Left forelimb (tissue), 1 donor: Measurements from ENCODE around the gene ETS1.
A peak's percentile ranks its signal among the peaks of the same experiment; 100 is the strongest.

ENCODE experiments used
- DNase-seq: peaks from one replicate; pipeline ENCODE4 v3.0.0-alpha.2; 2018; ENCODE audit warnings: low spot score

Gene ETS1

DNA sequence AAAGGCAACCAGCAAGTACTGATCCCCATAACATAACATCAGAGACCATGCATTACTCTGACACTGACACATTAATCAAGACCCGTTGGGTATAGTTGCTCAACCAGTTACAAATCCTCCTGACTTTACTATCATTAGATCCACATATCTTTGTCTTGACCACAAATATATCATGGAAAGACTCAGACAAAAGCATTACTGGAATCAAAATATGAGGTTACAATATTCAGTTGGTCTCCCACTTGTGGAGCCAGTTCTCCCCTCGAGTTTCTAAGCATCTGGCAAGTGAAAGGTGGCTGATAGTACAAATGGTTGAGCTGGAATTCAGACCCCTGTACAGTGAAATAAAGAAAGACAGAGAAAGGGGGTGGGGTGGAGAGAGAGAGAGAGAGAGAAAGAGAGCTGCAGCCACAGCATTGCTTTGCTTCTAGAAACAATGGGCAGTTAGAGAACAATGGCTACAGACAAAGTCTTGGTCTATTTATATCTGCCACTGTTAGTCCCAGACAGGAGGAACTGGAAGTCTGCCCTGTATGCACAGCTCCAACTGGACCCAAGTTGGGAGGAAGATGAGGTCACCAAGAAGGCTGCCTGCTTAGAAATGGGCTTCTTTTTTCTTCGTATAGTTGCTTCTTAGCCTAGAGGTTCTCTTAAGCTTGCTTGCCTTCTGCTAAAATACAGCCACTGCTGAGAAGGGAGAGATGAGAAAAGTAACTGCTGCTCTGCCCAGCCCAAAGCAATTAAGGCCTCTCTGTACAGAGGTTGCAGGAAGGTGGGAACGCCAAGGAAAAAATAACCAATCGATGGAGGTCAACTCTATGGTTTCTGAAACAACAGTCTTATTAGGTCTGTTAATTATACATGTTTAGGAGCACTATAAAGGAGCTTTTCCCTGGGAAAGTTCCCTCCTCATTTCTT lies 85.5 kb downstream of the ETS1 start:
- DNase-seq: no peak

DNA sequence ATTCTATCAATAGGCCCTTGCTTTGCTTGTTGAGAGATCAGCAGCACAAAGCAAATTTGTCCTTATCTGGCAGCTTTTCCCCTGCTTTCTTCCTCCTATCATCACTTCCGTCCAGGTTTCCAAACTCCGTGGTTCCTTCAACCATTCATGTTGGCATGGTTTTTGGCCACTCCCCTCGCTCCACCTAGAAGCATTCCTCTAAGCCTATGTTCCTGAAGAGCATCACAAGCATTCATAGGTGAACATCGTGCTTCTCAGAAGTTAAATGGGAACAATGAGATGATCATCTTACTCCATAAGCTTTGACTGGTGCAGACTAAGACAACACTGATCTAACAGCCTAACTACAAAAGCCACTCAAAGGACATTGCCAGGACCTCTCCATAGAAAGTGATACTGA lies 86.3 kb downstream of the ETS1 start:
- no peak for DNase-seq

DNA sequence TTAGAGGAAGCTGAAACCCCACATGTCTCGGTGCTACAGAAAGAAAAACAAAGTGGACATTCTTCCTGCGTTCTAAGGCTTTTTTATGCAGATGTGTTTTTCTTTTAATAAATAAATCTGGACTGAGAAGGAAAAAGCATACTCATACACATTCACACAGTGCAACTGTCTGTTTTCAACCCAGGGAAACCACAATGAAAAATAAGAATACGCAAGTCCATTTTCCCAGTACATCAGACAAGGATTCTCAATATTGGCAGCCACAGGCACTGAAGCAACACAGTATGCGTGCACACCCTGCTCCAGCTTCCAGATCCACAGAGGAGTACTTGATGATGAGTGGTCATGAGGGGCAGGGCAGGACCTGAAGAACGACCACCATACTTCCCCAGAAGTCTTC lies 86.9 kb downstream of the ETS1 start:
- no peak for DNase-seq

DNA sequence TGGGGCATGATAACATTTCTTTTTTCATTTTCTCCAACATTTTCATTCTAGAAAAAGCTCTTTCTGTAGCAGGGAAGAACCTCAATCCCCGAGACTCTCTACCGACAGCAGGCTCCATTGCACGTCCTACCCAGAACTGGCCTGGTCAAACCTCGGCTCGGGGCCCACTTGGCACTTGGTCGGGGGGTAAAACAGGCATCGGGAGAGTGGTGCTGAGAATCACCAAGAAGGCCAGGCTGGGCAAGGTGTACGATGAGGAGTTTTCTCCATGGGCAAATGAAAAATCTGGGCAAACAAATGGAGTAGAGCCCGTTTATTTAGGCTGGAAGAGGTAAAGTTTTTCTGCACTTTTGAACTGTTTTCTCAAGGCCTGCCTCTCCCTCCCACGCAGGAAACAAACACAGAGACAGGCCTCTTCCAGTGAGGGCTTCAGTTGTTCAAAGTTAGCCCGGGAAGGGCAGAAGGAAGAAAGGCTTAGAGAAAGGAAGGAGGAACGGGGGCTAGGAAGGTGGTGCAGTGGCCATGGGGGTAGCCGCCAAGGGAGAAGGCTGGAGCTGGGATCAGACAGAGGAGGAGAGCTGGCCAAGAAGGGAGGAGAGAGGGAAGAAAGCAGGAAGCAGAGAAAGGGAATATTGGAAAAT lies 87.6 kb downstream of the ETS1 start:
- no peak for DNase-seq

DNA sequence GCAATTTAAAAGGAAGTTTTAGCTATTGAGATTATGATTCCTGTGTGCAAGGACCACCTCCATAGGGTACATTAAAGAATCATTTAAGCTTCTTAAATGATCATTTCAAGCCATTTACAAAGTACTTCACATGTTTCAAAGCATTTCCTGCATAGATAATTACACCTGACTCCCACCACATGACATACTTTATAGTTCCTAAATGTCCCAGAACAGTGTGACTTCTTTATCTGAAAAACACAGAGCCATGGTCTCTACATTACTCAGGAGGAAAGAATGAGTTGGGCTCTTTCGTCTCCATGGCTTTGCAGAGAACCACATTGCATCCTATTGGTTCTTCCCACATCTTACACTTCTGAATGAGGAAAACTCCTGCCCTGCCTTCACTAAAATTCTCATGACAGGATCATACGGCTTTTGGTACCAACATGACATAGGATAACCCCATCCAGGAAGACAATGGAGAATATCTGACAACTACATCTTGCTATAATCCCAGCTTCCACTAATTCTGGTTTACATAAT lies 88.6 kb downstream of the ETS1 start:
- DNase-seq: no peak

DNA sequence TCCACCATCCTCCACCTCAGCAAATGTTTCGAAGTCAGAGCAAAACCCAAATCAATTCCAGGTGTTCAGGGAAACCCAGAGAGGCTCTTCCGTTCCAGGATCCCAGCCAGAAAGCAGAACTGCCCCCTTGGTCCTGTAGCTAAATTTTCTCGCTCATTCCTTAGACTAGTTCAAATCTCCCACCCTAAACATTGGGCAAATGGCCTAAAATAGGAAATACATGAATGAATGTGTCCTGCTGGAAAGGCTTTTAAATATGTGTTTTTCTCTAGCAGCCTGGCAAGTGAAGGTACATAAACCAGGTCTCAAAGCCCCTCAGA lies 89.6 kb downstream of the ETS1 start:
- DNase-seq: no peak

DNA sequence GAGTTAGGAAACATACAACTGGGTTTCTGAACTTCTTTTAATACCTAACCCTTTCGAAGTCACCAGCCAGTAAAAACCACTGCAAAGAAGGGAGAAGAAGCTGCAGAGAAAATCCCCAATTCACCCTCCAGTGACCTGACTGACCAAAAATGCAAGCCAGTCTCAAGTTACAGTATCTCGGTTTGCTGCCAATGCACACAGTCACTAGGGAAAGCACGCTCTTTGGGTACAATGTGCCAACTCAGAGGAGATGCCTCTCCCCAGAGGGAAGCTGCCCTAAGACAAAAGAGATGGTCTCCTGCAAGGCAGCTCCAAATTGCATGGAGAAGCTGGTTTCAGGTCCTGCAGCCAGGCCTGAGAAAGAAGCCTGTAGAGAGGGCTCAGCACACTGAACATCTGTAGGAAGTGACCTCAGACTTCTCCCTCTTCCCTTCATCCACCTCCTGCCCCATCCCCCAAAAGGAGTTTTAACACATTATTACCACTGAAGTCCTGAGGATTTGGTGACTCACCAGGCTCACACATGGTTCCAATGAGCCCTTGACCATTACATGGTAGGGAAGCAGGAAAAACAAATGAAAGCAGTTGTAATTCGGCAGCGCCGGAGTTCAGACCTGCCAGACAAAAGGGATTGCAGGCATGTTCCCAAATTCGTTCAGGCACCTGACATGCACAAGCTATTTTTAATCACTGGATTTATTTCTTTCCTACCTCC lies 90.1 kb downstream of the ETS1 start:
- peak; percentile 82 for DNase-seq

DNA sequence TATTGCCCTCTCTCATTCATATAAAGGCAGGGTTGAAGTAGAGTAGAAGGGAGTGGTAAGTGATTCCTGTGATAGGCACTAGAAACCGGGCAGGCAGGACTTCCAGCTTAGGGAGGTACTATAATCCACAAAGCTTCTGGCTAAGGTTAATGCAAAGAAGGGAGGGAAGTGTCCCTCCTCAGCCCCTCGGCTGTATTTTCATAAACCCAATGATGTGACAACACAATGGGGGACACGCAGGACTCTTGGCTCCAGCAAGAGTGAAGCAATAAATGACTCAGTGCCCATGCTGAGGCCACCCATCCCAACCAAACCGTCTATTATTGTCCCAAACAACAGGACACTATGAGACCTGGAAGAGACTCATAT lies 90.7 kb downstream of the ETS1 start:
- no peak for DNase-seq

DNA sequence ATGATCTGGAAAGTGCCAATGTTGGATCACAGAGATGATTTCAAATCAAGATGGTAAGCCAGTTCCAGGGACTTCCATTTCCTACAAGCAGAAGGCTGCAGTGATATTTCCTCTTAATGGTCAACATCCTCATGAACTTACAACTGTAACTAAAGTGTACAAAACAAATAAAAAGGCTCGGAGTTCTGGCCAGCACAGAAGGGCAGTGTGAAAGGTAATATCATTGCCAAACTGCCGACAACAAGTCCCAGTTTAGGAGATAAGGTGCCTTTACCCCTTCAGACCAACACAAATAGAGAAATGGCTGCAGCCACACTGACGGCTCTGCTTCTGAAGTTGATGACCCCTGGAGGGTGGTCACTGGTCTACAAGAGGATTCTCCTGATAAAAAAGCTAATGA lies 91.1 kb downstream of the ETS1 start:
- DNase-seq: no peak

DNA sequence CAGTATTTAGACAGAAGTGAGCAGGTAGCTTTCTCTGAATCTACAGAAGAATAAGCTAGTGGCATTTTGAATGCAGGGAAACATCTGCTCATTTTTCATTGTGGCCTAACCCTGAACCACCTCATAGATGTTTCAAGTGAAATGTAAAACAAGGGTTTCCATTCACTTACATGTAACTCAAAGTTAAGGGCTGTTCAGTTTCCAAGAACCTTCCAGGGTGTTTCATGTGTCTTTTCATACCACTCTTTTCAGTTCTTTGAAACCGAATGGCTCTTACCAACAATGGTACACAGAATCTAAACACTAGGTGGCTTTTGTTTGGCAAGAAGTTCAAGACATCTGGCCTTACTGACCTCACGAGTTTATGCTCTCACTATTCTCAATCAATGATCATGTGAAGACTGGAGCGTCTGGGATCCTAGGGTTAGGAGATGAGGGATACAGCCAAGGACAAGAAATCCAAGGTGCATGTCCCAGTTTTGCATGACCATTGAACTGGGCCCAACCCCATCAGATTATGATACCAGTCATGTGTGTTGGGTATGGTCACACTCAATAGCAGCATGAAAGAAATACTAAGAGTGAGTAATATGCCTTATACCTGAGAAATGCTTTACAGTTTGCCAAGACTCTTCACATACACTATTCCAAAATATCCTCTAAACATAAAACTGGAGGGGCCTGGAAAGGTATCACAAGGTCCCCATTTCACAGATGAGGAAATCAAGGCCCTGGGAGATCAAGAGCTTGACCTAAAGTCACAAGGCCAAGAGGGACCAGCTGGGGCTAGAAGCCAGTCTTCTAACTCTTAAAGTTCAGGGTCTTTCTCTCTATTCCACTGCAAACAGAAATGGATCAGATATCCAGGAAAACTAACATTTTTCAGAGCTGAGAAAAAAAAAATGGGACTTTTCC lies 92.7 kb downstream of the ETS1 start:
- DNase-seq: no peak

DNA sequence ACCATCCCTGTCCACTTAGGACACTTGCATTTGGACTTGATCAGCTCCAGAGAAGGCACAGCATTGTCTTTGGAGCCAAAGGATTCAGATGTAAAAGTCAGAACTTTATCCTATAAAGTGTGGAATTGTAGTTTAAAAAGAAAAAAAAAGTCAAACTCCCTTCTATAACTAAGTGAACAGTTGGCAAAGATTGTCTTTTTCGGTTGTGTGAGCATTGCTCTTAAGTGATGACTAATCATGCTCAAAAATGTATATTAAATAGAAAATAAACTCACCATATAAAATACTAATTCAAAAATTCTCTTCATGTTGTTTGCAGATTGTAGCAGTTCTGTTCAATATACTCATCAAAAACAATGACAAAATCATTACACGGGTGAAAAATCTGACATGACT lies 93.8 kb downstream of the ETS1 start:
- DNase-seq: no peak

DNA sequence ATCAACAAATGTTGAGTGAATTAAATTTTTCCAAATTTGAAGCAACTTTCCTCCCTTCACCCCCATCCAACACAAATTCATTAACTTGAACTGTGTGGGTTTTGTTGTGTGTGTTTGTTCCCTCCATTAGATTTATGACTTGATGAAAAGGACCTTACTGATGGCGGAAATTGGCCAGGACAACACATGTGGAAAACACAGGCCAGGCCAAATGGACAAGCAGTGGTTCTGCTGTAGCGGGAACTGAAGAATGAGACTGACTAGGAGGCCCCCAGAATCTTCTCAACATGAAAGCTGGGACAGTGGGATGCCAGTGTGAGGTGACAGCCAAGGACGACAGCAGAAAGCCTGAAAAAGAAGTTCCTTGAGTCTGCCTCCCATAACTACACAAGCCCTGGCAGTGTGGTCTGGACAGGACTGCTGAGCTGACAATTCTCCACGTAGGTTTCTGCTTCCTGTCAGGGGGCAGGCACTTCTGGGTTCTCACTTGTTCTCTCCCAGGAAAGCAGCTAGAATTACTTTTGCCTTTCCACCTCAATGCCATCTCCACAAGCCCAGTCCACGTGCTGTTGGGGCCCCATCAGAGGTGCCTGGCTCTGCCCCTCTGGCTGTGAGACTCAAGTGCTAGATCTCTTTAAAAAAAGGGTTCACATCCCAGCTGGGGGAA lies 94.3 kb downstream of the ETS1 start:
- no peak for DNase-seq

DNA sequence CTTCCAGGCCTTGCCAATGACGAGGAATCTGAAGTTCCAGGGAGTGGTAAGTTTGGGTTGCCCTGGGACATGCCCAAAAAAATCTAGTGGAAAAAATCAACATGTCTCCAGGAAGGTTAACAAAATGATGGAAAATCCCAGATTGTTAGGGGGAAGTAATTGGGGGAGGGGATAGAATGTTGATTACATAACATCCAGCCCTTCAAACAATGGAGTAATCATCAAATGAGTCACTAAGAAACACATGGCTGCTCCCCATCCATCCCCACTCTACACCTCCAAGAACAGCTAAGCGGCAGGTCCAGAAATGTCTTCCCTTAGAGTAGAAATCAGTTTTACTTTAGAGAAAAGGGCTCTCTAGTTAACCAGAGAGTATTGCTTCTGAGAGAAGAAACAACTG lies 94.9 kb downstream of the ETS1 start:
- no peak for DNase-seq

DNA sequence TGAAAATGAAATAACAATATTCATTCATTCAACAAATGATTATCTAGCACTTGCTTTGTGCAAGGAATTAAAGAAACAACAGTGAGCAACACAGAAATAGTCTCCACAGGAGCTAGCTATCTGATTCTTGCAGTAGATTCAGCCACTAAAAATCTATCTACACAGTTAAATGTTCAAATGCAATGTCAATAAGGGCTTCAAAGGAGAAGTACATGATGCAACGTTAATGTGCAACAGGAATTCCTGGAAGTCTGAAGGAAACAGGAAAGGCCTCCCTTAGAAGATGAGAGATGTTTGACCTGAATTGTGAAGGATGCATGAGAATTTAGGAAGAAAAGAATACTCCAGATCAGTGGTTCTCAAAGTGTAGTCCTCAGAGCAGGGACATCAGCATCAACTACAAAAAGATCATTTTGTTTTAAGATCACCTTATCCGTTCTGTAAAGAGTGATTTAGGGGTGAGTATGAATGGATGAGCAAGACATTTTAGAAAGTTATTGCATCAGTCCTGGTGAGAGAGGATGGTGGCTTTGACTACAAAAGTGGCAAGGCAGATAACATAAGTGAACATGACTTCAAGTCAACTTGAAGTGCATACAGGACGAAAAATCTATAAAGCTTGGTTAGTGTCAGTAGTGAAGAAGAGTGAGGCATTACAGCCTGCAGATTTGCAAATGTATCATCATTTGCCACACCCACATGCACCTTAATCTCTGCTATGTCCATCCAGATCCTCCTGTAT lies 96.0 kb downstream of the ETS1 start:
- DNase-seq: no peak

DNA sequence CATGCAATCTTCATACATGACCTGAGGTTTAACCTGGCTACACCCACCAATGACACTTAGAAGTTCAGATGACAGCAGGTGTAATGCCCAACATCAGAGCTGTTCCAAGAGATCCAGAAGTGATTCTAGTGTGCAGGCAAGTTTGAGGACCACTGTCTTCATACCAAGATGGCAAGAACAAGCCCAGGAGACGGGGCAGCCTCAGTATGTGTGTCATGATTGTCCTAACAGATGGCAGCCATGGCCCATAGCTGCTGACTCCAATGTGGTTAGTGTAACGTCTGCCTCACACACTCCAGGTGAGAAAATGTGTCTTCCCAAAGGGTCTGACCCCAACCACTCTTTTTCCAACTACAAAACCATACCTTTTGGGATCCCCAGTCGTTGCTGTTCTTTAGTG lies 97.3 kb downstream of the ETS1 start:
- no peak for DNase-seq

DNA sequence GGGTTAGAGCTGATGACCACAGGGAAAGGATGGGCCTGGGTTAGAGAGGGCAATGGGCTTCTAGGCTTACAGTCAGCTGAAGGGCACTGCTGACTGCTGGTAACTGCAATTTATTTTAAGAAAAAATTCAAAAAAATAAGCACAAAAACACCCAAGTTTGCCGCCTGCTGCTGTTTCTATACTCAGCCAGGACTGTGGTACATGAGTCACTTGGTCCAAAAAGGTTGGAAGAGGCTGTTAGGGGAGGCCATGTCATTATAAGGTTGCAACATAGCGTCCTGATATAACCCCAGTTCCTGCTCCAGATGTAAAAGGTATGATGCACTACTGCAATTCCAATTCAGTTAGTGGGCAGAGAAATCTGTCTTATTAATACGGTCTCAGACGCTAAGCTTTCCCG lies 98.9 kb downstream of the ETS1 start:
- no peak for DNase-seq

DNA sequence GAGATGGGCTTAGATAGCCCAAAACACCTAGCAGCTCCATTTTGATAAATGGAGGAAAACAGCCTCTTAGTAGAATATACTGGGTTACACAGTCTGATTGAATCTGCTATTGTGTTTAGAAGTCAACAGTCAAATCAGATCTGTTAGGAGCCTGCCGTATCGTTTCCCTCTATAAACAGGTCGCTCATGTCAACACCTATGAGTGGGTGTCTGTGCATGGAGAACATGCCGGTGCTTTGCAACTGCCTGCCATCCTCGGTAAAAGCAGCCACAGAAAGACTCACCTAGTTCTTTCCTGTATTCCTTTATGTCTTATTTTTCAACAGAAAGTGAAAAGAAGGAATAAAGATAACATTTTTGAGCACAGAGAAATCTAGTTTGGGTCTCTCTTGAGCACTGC lies 99.4 kb downstream of the ETS1 start:
- DNase-seq: no peak

DNA sequence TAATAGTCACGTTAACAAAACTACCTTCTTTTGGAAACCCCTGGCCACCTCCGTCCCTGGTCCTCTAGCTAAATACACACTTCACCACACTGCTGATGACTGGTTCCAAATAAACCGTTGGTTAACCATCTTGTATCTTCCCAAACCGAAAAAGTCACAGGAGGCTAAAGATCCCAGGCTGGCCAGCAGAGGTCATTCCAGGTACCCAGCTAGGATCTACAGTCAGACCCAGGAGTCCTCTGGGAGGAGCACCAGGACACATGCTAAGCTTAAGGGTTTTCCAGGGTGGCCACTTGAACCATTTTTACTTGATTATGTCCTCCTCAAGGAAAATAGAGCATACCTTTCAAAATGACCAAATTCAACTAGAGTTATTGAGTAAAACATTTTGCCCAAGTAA lies 103.2 kb downstream of the ETS1 start:
- DNase-seq: no peak

DNA sequence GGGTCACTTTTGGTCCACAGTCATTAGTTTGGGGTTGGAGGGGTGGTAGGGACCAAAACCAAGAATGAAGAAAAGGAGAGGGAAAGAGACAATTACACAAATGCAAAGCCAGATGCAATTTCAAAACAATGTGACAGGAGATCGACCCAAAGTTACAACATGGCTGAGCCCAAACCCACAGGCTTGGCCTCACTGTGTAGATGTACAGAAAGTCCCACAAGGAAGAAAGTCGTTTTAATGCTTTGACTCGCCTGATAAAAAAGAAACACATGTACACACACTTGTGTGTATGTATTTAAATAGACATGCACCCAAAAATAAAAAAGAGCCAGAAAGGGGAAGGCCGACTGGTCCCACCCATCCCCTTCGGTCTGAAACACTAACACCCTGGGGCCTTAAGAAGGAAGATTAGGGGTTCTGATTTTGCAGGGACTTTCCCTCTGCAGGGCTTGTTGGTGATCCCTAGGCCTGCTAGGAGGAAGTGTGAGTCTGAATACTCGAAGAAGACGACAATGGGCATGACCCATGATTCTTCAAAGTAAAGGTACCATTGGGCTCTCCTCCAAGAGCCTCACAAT lies 104.1 kb downstream of the ETS1 start:
- no peak for DNase-seq

DNA sequence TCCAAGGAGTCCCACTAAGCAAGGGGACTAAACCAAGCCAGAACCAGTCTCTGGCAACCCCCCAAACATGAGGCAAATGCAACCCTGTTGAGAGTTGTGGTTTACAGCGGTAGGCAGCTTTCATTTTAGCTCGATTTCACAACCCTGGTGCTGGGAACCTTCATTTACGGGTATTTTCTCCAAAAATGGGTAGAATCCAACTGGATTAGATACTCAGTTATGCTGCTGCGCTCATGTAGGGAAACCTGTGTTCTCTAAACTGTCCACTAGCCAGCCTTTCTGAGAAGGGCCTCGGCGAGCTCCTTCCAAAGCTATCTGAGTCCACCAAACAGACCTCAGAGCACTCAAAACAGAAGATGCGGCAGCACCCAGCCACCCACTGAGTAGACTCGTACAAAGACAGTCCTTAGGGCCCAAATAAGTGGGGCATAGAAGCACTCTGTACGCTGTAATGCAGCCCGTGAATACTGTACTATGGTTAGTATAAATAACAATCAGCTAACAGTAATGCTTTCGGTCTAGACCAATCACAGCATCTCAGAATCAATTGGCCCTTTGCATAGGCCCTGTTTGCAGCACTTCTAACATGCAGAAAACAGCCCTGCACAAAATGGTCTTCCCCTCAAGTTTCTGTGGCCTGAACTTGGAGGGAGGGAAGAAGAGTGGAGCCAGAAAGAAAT lies 104.7 kb downstream of the ETS1 start:
- no peak for DNase-seq
